Uterus (tissue), 4 donors: ENCODE measurements around the gene SNTG2. TPM values are rescaled to one million over a fixed set of nuclear protein-coding genes. Genes with fewer than 3 reads are reported as not detected.

Experiments
- DNase-seq, 2 donors: peaks; one replicate each; pipeline ENCODE4 v3.0.0-alpha.2; 2019 to 2020
- H3K27ac ChIP-seq, 2 donors: fragments of 200-600 bp; sonication (generic); 1 replicate in 1 of 2; 2 replicates in 1 of 2; pipeline ENCODE4 v1.5.1; 2016 to 2018
- H3K27me3 ChIP-seq, 2 donors: fragments of 200-600 bp; sonication (generic); one replicate each; pipeline ENCODE4 v1.5.1; 2018 to 2019; ENCODE audit warnings: control low read depth in 1 of 2
- H3K36me3 ChIP-seq, 2 donors: fragments of 200-600 bp; sonication (generic); one replicate each; pipeline ENCODE4 v1.5.1; 2019; ENCODE audit warnings: control low read depth in 1 of 2
- H3K4me1 ChIP-seq, 2 donors: fragments of 200-600 bp; sonication (generic); one replicate each; pipeline ENCODE4 v1.5.1; 2018 to 2019; ENCODE audit warnings: control low read depth in 1 of 2
- H3K4me3 ChIP-seq, 2 donors: fragments of 200-600 bp; sonication (generic); 1 replicate in 1 of 2; 2 replicates in 1 of 2; pipeline ENCODE4 v1.5.1; 2018 to 2019; ENCODE audit warnings: mild to moderate bottlenecking in 1 of 2
- H3K9me3 ChIP-seq, 2 donors: fragments of 200-600 bp; sonication (generic); one replicate each; pipeline ENCODE4 v1.5.1; 2019; ENCODE audit warnings: control low read depth in 1 of 2
- POLR2A ChIP-seq, 2 donors: fragments of 450-650 bp; IDR thresholded peaks; one replicate each; pipeline ENCODE4 v1.6.1; 2016; ENCODE audit warnings: antibody characterized with exemption in 2 of 2, mild to moderate bottlenecking in 1 of 2, moderate library complexity in 1 of 2
- intact Hi-C: fragments of 100-400 bp; cut with DNase I; formaldehyde crosslinking; loops from one replicate; pipeline ENCODE4 v1.15.1; 2023; ENCODE audit warnings: low total_unique reads
- total RNA-seq, 4 donors: library from RNA; depleted of rRNA in 3 of 4; stranded (reverse); fragments of >200 nt in 3 of 4; gene quantifications; one replicate each; pipeline versions ENCODE4 v1.1.0 to v1.2.4, GENCODE V29; 2014 to 2023
- TF ChIP-seq, protein P1 (sequence below), 4 experiments: fragments of 200-600 bp in 2 of 4; fragments of 450-650 bp in 2 of 4; sonication (generic) in 2 of 4; IDR thresholded peaks; one replicate each; pipeline ENCODE4 v1.5.1; 2016 to 2019; ENCODE audit warnings: antibody characterized with exemption in 4 of 4, mild to moderate bottlenecking in 2 of 4, moderate library complexity in 1 of 4
- donor health status: DM: yes; HTN: yes; CAD: no.

SNTG2 gene
- total RNA-seq, 4 donors from 2014 or later = 3.2 to 46.2 (median 31.4) TPM

DNA sequence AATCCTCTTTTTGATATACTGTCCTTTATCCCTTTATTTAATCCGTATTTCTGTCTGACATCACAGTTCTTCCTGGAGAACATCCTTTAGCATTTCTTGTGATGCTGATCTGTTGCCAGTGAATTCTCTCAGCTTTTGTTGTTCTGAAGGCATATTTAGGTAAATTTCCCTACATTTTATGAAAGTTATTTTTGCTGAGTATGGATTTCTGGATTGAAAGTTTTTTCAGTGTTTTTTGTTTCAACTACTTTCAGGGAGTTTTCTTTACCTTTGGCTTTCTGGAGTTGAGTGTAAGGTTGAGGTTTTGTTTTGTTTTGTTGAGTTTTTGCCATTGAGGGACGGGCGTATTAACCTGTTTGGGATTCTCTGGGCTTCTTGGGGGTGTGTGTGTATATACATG, 22.5 kb downstream of the SNTG2 start:
- no peaks in the 10 kb centered on the region for H3K4me1 ChIP-seq
- H3K27ac ChIP-seq = no peak overlapping the region
- no peaks in the 10 kb centered on the region for H3K27me3 ChIP-seq
- no peak overlapping the region for H3K4me3 ChIP-seq
- intact Hi-C loops = no loop called here
- H3K36me3 ChIP-seq = no peaks in the 10 kb centered on the region
- TF ChIP-seq, protein P1, sequence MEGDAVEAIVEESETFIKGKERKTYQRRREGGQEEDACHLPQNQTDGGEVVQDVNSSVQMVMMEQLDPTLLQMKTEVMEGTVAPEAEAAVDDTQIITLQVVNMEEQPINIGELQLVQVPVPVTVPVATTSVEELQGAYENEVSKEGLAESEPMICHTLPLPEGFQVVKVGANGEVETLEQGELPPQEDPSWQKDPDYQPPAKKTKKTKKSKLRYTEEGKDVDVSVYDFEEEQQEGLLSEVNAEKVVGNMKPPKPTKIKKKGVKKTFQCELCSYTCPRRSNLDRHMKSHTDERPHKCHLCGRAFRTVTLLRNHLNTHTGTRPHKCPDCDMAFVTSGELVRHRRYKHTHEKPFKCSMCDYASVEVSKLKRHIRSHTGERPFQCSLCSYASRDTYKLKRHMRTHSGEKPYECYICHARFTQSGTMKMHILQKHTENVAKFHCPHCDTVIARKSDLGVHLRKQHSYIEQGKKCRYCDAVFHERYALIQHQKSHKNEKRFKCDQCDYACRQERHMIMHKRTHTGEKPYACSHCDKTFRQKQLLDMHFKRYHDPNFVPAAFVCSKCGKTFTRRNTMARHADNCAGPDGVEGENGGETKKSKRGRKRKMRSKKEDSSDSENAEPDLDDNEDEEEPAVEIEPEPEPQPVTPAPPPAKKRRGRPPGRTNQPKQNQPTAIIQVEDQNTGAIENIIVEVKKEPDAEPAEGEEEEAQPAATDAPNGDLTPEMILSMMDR (IDR thresholded peaks at IDR 0.05) = no peak
- TF ChIP-seq POLR2A (IDR thresholded peaks at IDR 0.05) = no peak
- DNase-seq = no peak
- H3K9me3 ChIP-seq = no peaks in the 10 kb centered on the region

DNA sequence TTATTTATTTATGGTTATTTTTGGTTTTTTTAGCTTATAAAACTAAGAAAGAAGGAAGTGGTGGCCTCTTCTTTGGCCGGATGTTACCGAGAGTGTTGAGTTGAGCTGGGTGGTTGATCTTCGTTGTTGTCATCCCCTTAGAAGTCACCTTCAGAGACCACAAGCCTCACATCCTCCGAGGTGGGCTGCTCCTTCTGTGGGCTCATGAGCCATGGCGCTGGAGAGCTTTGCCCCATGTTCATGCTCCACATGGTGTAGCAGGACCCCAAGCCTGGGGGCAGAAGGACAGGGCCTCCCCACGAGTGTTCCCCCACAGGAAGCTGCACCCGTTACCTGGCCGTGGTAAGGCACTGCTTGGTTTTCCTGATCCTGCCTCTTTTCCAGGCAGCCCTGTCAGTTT, 23.4 kb downstream of the SNTG2 start:
- no peaks in the 10 kb centered on the region for H3K9me3 ChIP-seq
- no peaks in the 10 kb centered on the region for H3K36me3 ChIP-seq
- no peak overlapping the region for H3K4me3 ChIP-seq
- intact Hi-C loops = no loop called here
- H3K4me1 ChIP-seq = no peaks in the 10 kb centered on the region
- no peak for DNase-seq
- H3K27ac ChIP-seq = no peak overlapping the region
- TF ChIP-seq POLR2A (IDR thresholded peaks at IDR 0.05) = no peak
- TF ChIP-seq, protein P1 (IDR thresholded peaks at IDR 0.05) = no peak
- H3K27me3 ChIP-seq = no peaks in the 10 kb centered on the region

DNA sequence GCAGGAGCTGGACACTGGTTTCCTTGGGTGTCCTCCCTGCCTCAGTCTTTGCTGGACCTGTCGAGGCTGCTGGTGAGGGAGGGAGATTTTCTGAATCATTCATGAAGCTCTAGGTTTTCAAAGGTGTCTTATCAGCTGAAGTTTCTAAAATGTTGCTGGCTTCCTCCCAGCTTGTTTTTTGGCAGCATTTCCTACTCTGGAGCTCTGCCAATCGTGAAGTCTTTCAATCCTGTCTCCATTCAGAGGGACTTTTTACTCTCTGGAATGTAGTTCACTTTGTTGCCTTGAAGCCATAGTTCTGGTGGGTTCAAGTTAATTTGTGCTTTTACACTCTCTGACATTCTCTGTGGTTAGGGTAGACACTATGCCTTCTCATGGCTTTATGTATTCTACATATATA, 23.9 kb downstream of the SNTG2 start:
- H3K36me3 ChIP-seq = no peaks in the 10 kb centered on the region
- H3K4me1 ChIP-seq = no peaks in the 10 kb centered on the region
- intact Hi-C loops = no loop called here
- H3K27me3 ChIP-seq = no peaks in the 10 kb centered on the region
- no peak for TF ChIP-seq POLR2A (IDR thresholded peaks at IDR 0.05)
- TF ChIP-seq, protein P1 (IDR thresholded peaks at IDR 0.05) = no peak
- no peak for DNase-seq
- no peak overlapping the region for H3K27ac ChIP-seq
- H3K4me3 ChIP-seq = no peak overlapping the region
- no peaks in the 10 kb centered on the region for H3K9me3 ChIP-seq

DNA sequence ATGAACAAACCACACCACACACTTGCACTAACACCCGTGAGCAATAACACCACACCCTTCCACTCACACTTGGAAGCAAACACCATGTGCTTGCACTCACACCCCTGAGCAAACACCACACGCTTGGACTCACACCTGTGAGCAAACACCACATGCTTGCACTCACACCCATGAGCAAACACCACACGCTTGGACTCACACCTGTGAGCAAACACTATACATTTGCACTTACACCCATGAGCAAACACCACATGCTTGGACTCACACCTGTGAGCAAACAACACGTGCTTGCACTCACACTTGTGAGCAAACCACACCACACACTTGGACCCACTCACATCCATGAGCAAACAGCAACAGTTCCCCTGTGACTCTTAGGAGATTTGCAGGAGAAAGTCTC, 24.4 kb downstream of the SNTG2 start:
- TF ChIP-seq, protein P1 (IDR thresholded peaks at IDR 0.05) = no peak
- TF ChIP-seq POLR2A (IDR thresholded peaks at IDR 0.05) = no peak
- H3K36me3 ChIP-seq = no peaks in the 10 kb centered on the region
- no peak overlapping the region for H3K27ac ChIP-seq
- no peak for DNase-seq
- H3K4me1 ChIP-seq = no peaks in the 10 kb centered on the region
- H3K9me3 ChIP-seq = no peaks in the 10 kb centered on the region
- H3K4me3 ChIP-seq = no peak overlapping the region
- intact Hi-C loops = no loop called here
- H3K27me3 ChIP-seq = no peaks in the 10 kb centered on the region

DNA sequence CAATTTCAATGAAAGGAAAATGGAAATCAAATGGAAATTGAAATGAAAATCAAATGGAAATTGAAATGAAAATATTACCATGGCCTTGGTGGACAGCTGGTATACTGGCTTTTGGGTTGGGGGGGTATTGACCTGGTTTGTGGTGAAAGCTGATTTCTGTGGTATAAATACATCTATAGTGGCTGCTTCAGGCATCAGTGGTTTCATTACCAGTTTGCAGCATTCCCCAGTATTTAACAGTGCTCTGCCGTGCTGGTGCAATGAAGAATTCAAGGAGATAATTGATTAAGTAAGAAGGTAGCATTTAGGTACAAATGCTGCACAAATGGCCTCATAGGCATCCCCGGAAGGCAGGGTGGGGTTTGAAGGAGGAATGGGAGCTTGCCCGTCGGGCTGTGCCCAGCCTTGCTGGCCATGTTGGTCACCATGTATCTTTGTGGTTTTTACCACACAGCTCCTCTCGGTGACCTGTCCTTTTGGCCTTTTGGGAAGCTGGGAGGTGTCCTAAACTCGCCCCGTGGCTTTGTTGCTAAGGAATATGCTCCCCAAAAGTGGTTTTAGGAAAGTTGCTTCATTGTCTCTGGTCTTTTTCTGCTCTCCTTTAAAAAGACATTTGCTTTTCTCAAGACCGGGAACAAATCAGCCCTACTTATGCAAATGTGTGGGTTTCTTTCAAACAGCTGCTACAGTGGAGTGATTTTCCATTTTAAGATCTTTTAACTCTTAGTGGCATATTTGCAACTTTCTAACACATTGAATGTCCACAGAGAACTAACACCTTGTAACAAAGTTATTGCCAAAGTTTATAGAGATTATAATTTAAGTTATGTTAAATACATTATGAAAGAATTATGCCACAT, 28.6 kb downstream of the SNTG2 start:
- no peaks in the 10 kb centered on the region for H3K36me3 ChIP-seq
- no peak overlapping the region for H3K4me3 ChIP-seq
- H3K27me3 ChIP-seq = no peaks in the 10 kb centered on the region
- H3K9me3 ChIP-seq = no peaks in the 10 kb centered on the region
- intact Hi-C loops = no loop called here
- no peaks in the 10 kb centered on the region for H3K4me1 ChIP-seq
- no peak for DNase-seq
- TF ChIP-seq POLR2A (IDR thresholded peaks at IDR 0.05) = no peak
- TF ChIP-seq, protein P1 (IDR thresholded peaks at IDR 0.05) = no peak
- H3K27ac ChIP-seq = no peak overlapping the region
